ENCODE results near the gene LIMCH1. TPM values are rescaled to one million over a fixed set of nuclear protein-coding genes. Genes with fewer than 3 reads are reported as not detected.

LIMCH1 gene
- total RNA-seq, 1 donor = 9.0 TPM

- H3K4me2 ChIP-seq (ENCODE audit: insufficient read depth, low read length) = no peak overlapping the region
- H3K9me3 ChIP-seq (ENCODE audit: low read depth, low read length) = no peaks in the 10 kb centered on the region
- H3K4me3 ChIP-seq (ENCODE audit: insufficient read depth, low read length) = no peak overlapping the region
- H3K4me1 ChIP-seq (ENCODE audit: insufficient read depth, low read length) = no peaks in the 10 kb centered on the region
- DNase-seq (ENCODE audit: insufficient read length, low spot score, missing footprints) = no peak
- no peak for TF ChIP-seq CTCF (IDR thresholded peaks at IDR 0.05; ENCODE audit: extremely low read depth, low read depth, low read length)
- H3K27ac ChIP-seq (ENCODE audit: low read depth, low read length) = no peak overlapping the region
- H4K20me1 ChIP-seq (ENCODE audit: insufficient read depth, low read length) = no peaks in the 10 kb centered on the region
- no peak overlapping the region for H2AFZ ChIP-seq (ENCODE audit: low read length)
- H3K27me3 ChIP-seq (ENCODE audit: insufficient read depth, low read length) = peaks cover 2% of the 10 kb centered on the region
- H3K36me3 ChIP-seq (ENCODE audit: insufficient read depth, low read length) = no peaks in the 10 kb centered on the region
- H3K79me2 ChIP-seq (ENCODE audit: insufficient read depth, low read length) = no peaks in the 10 kb centered on the region
Observed at GRCh38 chr4:41619161-41619560, 81.2 kb downstream of the LIMCH1 start.

- H3K27ac ChIP-seq (ENCODE audit: low read depth, low read length) = no peak overlapping the region
- no peaks in the 10 kb centered on the region for H3K4me1 ChIP-seq (ENCODE audit: insufficient read depth, low read length)
Observed at GRCh38 chr4:41620594-41621256, 82.8 kb downstream of the LIMCH1 start.

GRCh38 chr4:41622787-41623186 lies 84.8 kb downstream of the LIMCH1 start:
- no peak for TF ChIP-seq CTCF (IDR thresholded peaks at IDR 0.05; ENCODE audit: extremely low read depth, low read depth, low read length)
- Histone ChIP-seq H3K79me2 (ENCODE audit: insufficient read depth, low read length) (no peaks in the 10 kb centered on the region), H3K9me3 (ENCODE audit: low read depth, low read length) (no peaks in the 10 kb centered on the region), H3K4me1 (ENCODE audit: insufficient read depth, low read length) (no peaks in the 10 kb centered on the region), H3K4me3 (ENCODE audit: insufficient read depth, low read length) (no peak overlapping the region), H4K20me1 (ENCODE audit: insufficient read depth, low read length) (no peaks in the 10 kb centered on the region), H3K27me3 (ENCODE audit: insufficient read depth, low read length) (peaks cover 3% of the 10 kb centered on the region), H2AFZ (ENCODE audit: low read length) (no peak overlapping the region), H3K4me2 (ENCODE audit: insufficient read depth, low read length) (no peak overlapping the region), H3K27ac (ENCODE audit: low read depth, low read length) (no peak overlapping the region), H3K36me3 (ENCODE audit: insufficient read depth, low read length) (no peaks in the 10 kb centered on the region)
- no peak for DNase-seq (ENCODE audit: insufficient read length, low spot score, missing footprints)

More at GRCh38 chr4:41620594-41621256, 82.8 kb downstream of the LIMCH1 start:
- Histone ChIP-seq H3K27me3 (ENCODE audit: insufficient read depth, low read length) (peaks cover 4% of the 10 kb centered on the region), H3K9me3 (ENCODE audit: low read depth, low read length) (no peaks in the 10 kb centered on the region), H3K4me3 (ENCODE audit: insufficient read depth, low read length) (no peak overlapping the region), H4K20me1 (ENCODE audit: insufficient read depth, low read length) (no peaks in the 10 kb centered on the region), H3K36me3 (ENCODE audit: insufficient read depth, low read length) (no peaks in the 10 kb centered on the region), H2AFZ (ENCODE audit: low read length) (no peak overlapping the region), H3K4me2 (ENCODE audit: insufficient read depth, low read length) (no peak overlapping the region), H3K79me2 (ENCODE audit: insufficient read depth, low read length) (no peaks in the 10 kb centered on the region)
- no peak for TF ChIP-seq CTCF (IDR thresholded peaks at IDR 0.05; ENCODE audit: extremely low read depth, low read depth, low read length)
- DNase-seq (ENCODE audit: insufficient read length, low spot score, missing footprints) = no peak

- Histone ChIP-seq H3K4me1 (ENCODE audit: insufficient read depth, low read length) (no peaks in the 10 kb centered on the region), H3K4me3 (ENCODE audit: insufficient read depth, low read length) (no peak overlapping the region), H3K79me2 (ENCODE audit: insufficient read depth, low read length) (no peaks in the 10 kb centered on the region), H3K9me3 (ENCODE audit: low read depth, low read length) (no peaks in the 10 kb centered on the region), H4K20me1 (ENCODE audit: insufficient read depth, low read length) (no peaks in the 10 kb centered on the region), H3K4me2 (ENCODE audit: insufficient read depth, low read length) (no peak overlapping the region), H3K27me3 (ENCODE audit: insufficient read depth, low read length) (peaks cover 3% of the 10 kb centered on the region), H3K27ac (ENCODE audit: low read depth, low read length) (no peak overlapping the region), H3K36me3 (ENCODE audit: insufficient read depth, low read length) (no peaks in the 10 kb centered on the region), H2AFZ (ENCODE audit: low read length) (no peak overlapping the region)
- no peak for TF ChIP-seq CTCF (IDR thresholded peaks at IDR 0.05; ENCODE audit: extremely low read depth, low read depth, low read length)
- no peak for DNase-seq (ENCODE audit: insufficient read length, low spot score, missing footprints)
Observed at GRCh38 chr4:41624765-41625164, 86.8 kb downstream of the LIMCH1 start.

Data from osteoblast (primary cell).